Nephron progenitor cell (in vitro differentiated cells): ENCODE data around the gene CLCNKB.
"Not testable (repeated sequence)": the region's sequence is repeated elsewhere in the genome, so short reads cannot be mapped to it uniquely, and the experiment has no call there.

Experiments
- DNase-seq: peaks from one replicate; pipeline ENCODE4 v3.0.0; 2021
- H3K27ac Mint-ChIP-seq: 2 replicates; pipeline ENCODE4 v1.8.0; 2021; ENCODE audit warnings: mild to moderate bottlenecking, moderate library complexity, mixed read lengths
- H3K27me3 Mint-ChIP-seq: 2 replicates; pipeline ENCODE4 v1.8.0; 2021; ENCODE audit warnings: mild to moderate bottlenecking, low read depth, mixed read lengths; ENCODE audit not compliant: poor library complexity
- H3K36me3 Mint-ChIP-seq: 2 replicates; pipeline ENCODE4 v1.8.0; 2021; ENCODE audit warnings: low read depth, mixed read lengths
- H3K4me1 Mint-ChIP-seq: 2 replicates; pipeline ENCODE4 v1.8.0; 2021; ENCODE audit warnings: mixed read lengths
- H3K4me3 Mint-ChIP-seq: 2 replicates; pipeline ENCODE4 v1.8.0; 2021; ENCODE audit warnings: mild to moderate bottlenecking, moderate library complexity, mixed read lengths
- H3K9me3 Mint-ChIP-seq: 2 replicates; pipeline ENCODE4 v1.8.0; 2021; ENCODE audit warnings: mild to moderate bottlenecking, moderate library complexity, mixed read lengths
- CTCF ChIP-seq: fragments of 200-600 bp; sonication (generic); IDR thresholded peaks from 2 replicates; pipeline ENCODE4 v1.5.0; 2021; ENCODE audit warnings: antibody characterized with exemption

The CLCNKB gene

GRCh38 chr1:15998929-15999328 lies 44.7 kb upstream of the CLCNKB start:
- DNase-seq: no peak
- peaks cover 3% of the 10 kb centered on the region for H3K27me3 Mint-ChIP-seq
- TF ChIP-seq CTCF: no peak
- H3K9me3 Mint-ChIP-seq: no peaks in the 10 kb centered on the region
- no peak overlapping the region for H3K4me3 Mint-ChIP-seq
- H3K36me3 Mint-ChIP-seq: no peaks in the 10 kb centered on the region
- no peak overlapping the region for H3K27ac Mint-ChIP-seq
- peaks cover 2% of the 10 kb centered on the region for H3K4me1 Mint-ChIP-seq

GRCh38 chr1:16001274-16001673 lies 42.3 kb upstream of the CLCNKB start:
- H3K9me3 Mint-ChIP-seq, H3K36me3 Mint-ChIP-seq, H3K4me1 Mint-ChIP-seq, H3K4me3 Mint-ChIP-seq, H3K27me3 Mint-ChIP-seq, H3K27ac Mint-ChIP-seq, DNase-seq: not testable (repeated sequence)

- Mint-ChIP-seq H3K4me1 (peaks cover 11% of the 10 kb centered on the region), H3K4me3 (no peak overlapping the region), H3K36me3 (no peaks in the 10 kb centered on the region), H3K27ac (no peak overlapping the region), H3K27me3 (peaks cover 8% of the 10 kb centered on the region), H3K9me3 (no peaks in the 10 kb centered on the region)
- no peak for DNase-seq
- TF ChIP-seq CTCF: no peak
These were observed 38.0 kb upstream of the CLCNKB start for GRCh38 chr1:16005597-16005996.

GRCh38 chr1:16006010-16006409 lies 37.6 kb upstream of the CLCNKB start:
- Mint-ChIP-seq H3K27me3 (peaks cover 7% of the 10 kb centered on the region), H3K4me1 (peaks cover 11% of the 10 kb centered on the region), H3K36me3 (no peaks in the 10 kb centered on the region), H3K4me3 (no peak overlapping the region), H3K27ac (no peak overlapping the region), H3K9me3 (no peaks in the 10 kb centered on the region)
- TF ChIP-seq CTCF: no peak
- no peak for DNase-seq

- no peak overlapping the region for H3K4me3 Mint-ChIP-seq
- TF ChIP-seq CTCF: no peak
- no peaks in the 10 kb centered on the region for H3K36me3 Mint-ChIP-seq
- peaks cover 11% of the 10 kb centered on the region for H3K4me1 Mint-ChIP-seq
- H3K9me3 Mint-ChIP-seq: no peaks in the 10 kb centered on the region
- peaks cover 9% of the 10 kb centered on the region for H3K27me3 Mint-ChIP-seq
- H3K27ac Mint-ChIP-seq: no peak overlapping the region
- DNase-seq: no peak
These were observed 36.8 kb upstream of the CLCNKB start for GRCh38 chr1:16006552-16007485.

GRCh38 chr1:16007671-16008341 lies 35.8 kb upstream of the CLCNKB start:
- peaks cover 11% of the 10 kb centered on the region for H3K4me1 Mint-ChIP-seq
- H3K27me3 Mint-ChIP-seq: peaks cover 14% of the 10 kb centered on the region
- no peak for TF ChIP-seq CTCF
- no peaks in the 10 kb centered on the region for H3K9me3 Mint-ChIP-seq
- no peak overlapping the region for H3K27ac Mint-ChIP-seq
- DNase-seq: no peak
- H3K36me3 Mint-ChIP-seq: no peaks in the 10 kb centered on the region
- no peak overlapping the region for H3K4me3 Mint-ChIP-seq
